ENCODE data around the gene PLAU.

DNA sequence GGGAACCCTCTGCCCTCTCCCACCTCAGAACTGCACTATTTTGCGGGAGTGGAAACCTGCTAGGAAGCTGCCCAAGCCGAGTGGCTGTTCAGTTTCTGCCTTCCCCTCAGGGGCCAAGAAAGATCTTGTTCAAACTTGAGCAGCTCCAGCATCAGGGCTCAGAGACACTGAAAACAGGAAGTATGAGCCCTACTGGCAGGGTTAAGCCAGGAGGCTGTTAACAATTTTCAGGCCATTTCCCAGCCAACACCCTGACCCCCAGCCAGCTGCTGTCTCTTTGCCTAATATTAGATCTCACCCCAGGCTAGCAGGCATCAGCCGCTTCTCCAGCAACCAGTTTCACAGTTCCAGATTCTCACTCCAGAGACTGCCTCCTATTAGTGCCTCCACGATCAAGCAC, 9.2 kb downstream of the PLAU start:
- TF ChIP-seq, protein P1, sequence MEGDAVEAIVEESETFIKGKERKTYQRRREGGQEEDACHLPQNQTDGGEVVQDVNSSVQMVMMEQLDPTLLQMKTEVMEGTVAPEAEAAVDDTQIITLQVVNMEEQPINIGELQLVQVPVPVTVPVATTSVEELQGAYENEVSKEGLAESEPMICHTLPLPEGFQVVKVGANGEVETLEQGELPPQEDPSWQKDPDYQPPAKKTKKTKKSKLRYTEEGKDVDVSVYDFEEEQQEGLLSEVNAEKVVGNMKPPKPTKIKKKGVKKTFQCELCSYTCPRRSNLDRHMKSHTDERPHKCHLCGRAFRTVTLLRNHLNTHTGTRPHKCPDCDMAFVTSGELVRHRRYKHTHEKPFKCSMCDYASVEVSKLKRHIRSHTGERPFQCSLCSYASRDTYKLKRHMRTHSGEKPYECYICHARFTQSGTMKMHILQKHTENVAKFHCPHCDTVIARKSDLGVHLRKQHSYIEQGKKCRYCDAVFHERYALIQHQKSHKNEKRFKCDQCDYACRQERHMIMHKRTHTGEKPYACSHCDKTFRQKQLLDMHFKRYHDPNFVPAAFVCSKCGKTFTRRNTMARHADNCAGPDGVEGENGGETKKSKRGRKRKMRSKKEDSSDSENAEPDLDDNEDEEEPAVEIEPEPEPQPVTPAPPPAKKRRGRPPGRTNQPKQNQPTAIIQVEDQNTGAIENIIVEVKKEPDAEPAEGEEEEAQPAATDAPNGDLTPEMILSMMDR (conservative IDR thresholded peaks at IDR 0.05; ENCODE audit: low read depth, low read length): no peak
- TF ChIP-seq EZH2 (IDR thresholded peaks at IDR 0.05; ENCODE audit: low read length, unreplicated experiment) (no peak), EZH2phosphoT487 (IDR thresholded peaks at IDR 0.05; ENCODE audit: borderline replicate concordance, low read length) (no peak)
